IMR-90 (cell line): Measurements from ENCODE around the gene NEK6.

Source experiments
- BHLHE40 ChIP-seq: fragments of 150-350 bp; IDR thresholded peaks from 2 replicates; pipeline ENCODE4 v1.6.1; 2016; ENCODE audit warnings: mild to moderate bottlenecking, low read depth, low read length
- POLR2A ChIP-seq: IDR thresholded peaks from 2 replicates; pipeline ENCODE4 v1.6.1; 2012; ENCODE audit warnings: mild to moderate bottlenecking, low read depth, low read length

- TF ChIP-seq BHLHE40 = no peak
- no peak for TF ChIP-seq POLR2A
Observed at GRCh38 chr9:124263800-124264426, 6.2 kb downstream of the NEK6 start.
